Stimulated activated naive CD8-positive, alpha-beta T cell treated with anti-CD3 and anti-CD28 coated beads, Interleukin-15, Interleukin-2, amounts not matched to agents 100 U/mL and 50 U/mL, for 24 hours (primary cell): Measurements from ENCODE around the gene NEURL1.
"Not testable (repeated sequence)": the region's sequence is repeated elsewhere in the genome, so short reads cannot be mapped to it uniquely, and the experiment has no call there.

ENCODE experiments used
- ATAC-seq: fragments of 150-1000 bp; cut with Tn5 transposase; one replicate; pipeline ENCODE4 v1.10.0; 2021
- DNase-seq: peaks from one replicate; pipeline ENCODE4 v3.0.0; 2021

Gene NEURL1

DNA sequence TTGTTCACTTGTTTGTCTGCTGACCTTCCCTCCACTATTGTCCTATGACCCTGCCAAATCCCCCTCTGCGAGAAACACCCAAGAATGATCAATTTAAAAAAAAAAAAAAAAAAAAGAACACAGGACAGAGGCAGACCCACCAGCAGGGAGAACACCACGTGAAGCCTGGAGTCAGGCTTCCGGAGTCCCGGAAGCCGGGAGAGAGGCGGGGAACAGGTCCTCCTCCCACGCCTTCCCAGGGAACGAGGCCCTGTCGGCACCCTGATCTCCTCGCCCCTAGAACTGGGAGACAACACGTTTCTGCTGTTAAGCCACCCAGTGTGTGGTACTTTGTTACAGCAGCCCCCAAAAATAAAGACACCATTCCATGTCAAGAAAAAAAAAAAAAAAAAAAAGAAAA lies 114.6 kb downstream of the NEURL1 start:
- DNase-seq, ATAC-seq: not testable (repeated sequence)

DNA sequence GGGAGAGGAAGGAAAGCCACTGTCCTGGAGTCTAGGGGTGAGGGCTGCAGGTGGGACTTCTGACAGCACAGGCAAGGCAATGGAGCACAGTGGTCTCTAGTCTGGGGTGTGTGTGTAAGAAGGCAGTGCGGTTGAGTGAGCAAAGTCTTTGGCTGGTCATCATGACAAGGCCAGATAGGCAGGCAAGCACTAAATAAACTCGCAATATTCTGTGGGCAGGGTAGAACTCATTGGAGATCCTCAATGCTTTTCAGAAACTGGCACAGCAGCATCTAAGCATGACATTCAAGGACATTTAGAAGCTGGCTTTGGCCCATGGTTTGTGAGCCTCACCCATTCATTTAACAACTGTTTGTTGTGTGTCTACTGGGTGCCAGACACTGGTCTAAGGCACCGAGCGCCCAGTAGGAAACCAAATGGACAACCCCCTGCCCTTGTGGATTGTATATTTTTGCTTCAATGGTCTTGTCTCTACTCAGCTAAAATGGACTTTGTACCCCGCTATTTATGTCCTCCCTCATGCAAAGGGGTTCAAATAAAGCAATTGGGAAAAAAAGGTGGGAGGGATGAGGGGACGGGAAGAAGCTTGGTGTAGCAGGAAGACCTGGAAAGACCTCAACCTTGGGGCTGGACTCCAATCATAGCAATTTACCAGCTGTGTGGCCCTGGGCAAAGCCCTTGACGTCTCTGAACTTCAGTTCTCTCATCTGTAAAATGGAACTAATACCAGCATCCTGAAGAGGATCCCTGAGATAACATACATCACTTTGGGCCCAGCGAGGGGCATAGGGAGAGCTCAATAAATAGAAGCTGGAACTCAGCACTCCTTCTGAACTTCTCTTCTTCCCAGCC lies 116.0 kb downstream of the NEURL1 start:
- ATAC-seq = no peak
- no peak for DNase-seq

DNA sequence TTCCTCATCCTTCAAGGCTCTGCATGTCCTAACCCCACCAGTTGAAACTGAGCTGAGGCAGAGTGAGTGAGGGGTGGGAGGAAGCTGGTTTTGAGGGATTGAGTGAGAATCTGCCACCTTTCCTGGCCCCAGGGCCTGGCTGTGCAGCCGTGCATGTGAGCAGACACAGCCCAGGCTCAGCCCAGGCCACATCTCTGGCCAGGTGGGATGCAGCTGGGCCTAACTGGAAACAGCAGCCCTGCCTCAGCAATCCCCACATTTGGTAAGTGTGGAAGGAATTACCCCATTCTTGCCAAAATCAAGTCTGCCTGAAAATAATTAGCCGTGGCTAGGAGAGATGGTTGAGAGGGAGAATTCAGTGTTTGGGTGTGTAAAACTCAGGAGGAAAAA lies 116.6 kb downstream of the NEURL1 start:
- ATAC-seq (no peak), DNase-seq (no peak)

DNA sequence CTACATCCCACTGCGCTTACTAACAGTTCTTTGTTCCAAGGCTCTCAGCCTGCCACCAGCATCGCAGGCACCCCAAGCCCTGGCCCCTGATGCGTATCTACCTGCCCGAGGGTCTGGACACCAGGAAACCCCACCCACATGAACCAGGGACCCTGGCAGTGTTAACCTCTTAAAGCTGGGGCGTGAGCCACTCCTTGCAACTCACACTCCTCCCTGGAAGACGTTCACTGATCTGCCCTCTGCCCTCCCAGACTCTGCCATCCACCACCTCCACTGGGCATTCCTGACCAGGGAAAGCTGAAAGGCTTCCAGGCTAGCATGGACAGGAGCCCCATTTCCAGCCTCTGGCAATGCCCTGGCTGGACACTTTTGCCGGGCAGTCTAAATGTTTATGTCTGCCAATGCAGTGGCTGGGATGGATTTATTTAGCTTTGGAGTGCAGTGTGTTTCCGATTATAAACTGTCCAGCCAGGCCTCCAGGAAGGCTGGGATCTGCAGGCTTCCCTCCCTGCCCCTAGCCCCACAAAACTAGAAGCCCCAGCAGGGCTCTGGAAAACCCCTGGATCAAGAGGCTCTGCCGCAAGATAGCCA lies 117.5 kb downstream of the NEURL1 start:
- ATAC-seq = no peak
- DNase-seq = no peak

DNA sequence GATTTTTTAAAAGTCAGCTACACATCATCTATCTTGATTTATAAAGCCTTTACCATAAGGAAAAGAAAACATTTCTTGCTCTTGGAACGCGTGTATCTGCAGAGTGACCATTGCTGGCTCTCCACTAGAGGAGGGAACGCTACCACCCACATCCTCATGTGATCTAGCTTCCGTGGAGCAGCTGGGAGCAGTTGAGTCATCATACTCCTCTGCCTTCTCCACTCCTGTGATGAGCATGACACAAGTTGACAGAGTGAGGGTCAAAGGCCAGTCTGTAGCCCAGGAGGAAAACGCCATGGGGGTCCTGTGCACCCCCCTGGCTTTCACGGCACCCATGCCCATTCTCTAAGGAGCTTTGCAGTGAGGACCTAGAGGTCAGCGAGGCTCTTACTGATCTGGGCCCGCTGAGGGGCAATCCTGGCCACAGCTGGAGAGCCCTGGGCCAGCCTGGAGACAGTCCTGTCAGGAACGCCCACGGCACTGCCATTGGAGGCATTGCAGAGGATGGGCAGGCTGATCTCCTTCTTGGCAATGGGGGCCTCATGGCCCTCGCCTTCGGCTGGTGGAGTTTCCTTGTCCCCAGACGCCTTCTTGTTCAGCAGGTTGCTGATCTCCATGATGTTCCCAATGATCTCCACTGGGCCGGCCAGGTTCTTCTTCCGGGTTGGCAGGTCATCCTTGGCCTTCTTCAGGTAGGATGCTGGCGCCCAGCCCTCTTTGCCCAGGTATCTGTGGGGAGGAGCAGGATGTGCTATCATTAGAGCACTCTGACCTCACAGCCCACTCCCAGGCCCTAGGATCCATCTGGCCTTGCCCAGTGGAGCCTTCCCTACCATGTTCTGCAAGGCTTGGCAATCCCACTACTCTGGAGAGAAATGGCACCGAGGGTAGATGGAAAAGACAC lies 119.2 kb downstream of the NEURL1 start:
- DNase-seq (no peak), ATAC-seq (no peak)

DNA sequence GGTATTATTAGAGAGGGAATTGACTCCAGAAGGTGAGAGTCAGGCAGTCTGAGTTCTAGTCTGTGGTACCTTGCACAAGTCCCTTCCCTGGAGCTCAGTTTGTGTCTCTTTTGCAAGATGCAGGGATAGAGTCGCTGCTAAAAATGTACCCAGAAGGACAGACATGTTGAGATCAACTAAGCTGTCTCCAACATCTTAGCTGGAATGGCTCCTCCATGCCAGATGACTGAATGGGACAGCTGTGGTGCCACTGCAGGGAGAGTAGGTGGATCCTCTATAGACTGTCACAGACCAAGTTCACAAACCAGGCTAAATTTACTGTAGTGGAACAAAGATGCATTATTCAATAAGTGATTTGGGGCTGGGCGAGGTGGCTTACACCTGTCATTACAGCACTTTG lies 120.1 kb downstream of the NEURL1 start:
- DNase-seq (no peak), ATAC-seq (no peak)

DNA sequence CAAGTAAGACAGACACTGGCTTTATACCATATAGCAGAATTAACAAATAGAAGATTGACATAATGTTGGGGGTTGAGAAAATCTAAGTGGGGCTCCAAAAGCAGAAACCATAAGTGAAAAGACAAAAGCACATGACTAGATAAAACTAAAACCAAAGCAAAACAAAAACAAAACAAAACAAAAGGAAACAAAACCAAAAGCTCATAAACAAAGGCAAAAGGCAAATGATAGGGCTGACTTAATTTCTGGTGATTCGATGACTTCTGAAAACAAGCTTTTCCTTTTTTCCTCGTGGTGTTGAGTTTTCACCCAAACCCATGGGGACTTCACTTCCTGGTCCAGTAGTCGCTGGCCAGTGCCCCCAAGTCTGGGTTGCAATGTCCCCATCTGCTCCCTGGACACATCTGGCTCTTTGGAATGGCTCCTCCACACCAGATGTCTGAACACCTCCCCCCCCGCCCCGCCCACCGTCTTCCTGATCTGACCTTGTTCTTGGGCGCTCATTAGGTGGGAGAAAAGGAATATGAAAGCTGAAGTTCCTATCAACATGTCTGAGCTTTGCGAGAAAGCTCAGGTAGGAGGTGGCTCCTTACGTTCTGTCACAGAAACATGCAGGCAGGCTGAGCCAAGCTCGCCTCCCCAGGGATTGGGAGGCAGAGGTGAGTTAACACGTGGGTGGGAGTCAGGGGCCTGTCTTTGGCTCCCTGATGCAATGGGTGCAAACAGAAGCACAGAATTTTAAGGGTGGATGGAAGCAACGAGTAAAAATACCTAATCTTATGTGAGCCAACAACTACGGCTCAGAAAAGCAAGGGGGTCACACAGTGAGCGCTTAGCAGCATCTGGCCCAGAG lies 121.0 kb downstream of the NEURL1 start:
- no peak for DNase-seq
- no peak for ATAC-seq

DNA sequence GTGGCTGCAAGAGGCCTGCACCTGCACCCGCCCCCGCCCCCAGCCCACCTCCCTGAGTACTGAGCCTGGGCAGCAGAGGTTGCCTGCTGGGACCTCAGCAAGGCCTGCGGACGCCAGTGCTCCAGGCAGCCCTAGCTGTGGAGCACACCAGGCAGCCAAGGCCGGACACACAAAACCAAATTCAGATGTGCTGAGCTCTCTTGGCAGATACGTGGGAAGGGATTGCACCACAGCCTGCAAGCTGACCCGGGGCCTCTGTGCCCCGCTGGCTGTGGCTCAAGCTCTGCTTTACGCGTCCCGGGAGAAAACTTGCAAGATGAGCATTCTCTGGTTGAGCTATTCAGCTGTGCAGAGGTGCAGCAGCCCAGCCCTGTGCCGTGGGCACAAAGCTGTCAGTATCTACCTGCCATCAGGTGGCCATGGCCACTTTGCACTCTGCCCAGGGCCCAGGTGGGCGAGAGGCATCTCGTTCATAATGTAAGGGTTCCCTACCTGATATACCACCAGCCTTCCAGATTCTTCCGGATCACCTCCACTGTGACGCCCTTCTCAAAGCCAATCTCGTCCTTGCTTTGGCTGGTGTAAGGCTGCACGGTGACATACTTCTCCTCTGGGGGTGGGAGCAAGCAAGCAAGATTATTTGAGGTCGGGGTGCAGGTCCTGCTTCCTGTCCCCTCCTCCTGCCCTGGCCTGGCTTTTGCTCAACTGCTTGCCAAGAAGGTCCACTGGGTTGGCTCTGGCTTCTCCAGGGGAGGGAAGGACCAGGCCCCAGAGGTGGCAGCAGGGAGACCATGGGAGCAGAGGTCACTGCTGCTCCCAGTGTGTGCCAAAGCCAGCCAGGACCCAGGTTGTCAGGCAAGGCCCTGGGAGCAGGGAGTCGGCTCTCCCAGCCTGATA lies 123.4 kb downstream of the NEURL1 start:
- DNase-seq (no peak), ATAC-seq (no peak)

DNA sequence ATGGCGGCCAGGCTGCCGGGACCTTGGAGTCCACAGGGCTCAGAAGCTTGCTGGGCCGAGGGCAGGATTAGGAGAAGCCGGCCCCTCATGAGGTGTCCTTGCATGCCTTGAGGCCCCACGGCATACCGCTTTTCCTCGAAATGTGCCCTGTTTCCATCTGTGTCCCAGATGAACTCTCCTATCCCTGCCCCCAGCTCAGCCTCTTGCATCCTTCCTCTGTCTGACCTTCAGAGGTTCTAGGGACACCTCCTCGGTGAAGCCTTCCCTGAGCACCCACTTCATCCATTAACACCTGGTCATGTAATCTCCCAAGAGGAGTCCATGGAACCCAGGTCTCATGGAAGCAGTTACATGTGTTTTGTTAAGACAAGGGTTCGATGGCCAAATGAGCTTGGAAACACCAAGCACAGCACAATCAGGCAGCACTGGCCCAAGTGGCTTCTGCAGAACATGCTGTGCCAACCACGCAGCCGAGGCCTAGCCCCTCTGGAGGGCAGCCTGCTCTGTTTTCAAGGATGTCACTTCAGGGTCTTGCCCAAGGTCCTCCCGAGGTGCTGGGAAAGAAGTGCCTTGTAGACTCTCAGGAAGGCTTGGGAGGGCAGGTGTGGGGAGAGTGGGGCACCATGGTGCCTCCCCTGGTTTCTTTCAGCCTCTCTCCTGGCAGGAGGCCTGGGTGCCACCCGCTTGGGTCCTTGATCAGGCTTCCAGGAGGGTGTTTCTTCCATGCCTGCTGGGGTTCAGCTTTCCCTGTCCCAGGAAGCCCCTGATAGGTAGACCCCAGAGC lies 124.3 kb downstream of the NEURL1 start:
- DNase-seq (no peak), ATAC-seq (no peak)

DNA sequence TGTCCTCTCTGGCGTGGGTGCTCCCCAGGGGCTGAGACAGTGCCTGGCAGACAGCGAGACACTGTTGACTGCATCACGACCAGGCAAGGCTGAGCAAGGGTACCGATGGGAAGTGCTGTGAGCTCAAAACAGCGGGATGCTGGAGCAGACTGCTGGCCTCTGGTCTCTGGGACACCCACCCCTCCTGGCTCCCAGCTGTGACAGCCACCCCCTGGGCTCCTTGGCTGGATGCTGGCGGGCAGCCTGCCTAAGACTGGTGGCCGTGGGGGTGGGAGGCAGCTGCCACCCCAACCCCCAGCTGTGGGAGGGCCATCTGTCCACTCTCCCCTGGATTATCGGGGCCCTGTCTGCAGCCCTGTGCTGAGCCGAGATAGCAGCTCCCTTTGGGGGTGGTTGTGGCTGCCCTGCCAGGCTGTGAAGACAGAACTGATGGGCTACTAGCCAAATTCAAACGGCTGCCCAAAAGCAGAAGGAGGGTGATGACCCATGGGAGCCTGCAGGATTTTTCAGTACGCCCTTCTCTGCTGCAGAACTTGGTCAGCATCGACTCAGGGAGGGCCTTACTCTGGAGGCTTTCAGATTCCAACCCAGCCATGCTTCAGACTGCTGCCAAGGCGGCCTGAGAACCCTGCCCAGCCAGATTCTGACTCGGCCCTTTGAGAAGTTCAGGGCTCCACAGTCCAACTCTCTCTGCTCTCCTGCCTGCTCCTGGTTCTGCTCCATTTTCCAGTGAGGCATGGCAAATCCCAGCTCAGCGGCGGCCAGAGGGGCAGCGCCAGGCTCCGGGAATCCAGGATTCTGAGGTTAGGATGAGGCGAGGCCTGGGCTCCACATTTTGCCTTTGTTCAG lies 125.3 kb downstream of the NEURL1 start:
- ATAC-seq (no peak), DNase-seq (no peak)

DNA sequence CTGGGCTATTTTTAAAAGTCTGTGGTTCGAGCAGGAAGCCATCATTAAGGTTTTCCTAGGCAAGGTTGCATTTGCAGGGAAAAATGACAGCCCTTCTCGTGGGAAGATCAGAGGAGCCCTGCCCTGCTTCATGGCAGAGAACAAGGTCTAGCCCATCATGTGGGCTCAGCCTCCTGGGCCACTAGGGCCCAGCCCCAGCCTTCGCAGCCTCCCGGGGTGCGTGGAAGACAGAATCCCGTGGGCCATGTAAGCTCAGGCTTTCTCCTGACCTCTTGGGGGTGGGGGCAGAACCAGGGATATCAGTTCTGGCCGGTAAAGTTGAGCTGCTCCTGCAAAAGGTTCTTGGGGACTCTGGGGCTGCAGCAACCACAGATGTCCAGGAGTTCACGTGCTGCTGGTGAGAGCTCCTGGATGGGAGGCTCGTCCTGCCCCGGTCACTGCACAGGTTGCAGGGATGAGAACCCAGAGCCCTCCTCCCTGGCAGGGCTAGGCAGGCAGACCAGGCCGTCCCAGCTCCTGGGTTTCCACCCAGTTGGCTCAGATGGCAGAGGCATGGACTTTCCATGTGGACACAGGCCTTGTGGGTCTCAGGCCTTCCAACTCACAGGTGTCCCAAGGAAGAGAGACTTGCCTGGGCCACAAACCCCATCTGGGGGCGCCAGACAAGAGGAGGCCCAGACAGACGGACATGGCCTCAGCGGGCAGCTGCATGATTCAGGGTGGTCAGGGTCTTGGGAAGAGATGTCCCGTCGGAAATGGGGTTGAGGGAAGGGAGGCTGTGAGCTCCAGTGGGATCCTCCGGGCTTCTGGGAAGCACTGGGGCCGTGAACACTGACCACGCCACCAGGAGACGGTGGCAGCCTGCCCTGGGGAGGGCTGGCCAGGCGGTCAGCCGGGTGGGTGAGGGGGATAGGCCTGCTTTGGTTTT lies 126.2 kb downstream of the NEURL1 start:
- no peak for DNase-seq
- ATAC-seq = no peak

DNA sequence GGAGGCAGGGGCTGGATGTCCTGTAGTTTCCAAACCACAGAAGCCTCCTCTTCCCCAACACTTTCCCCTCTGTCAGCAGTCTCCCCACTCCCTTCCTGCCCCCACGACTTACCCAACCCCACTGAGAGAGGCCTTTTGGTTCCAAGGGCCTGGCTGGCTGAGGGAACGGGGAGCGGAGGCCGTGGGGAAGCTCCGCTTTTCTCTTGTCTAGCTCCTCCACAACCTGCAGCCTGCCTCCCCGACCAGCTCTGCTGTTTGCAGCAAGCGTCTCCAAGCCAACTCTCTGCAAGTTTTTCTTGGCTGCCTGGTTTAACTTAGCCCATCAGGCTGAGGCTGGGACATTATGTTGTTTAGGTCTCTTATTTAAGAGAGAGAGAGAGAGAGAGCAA lies 126.8 kb downstream of the NEURL1 start:
- ATAC-seq (no peak), DNase-seq (no peak)

DNA sequence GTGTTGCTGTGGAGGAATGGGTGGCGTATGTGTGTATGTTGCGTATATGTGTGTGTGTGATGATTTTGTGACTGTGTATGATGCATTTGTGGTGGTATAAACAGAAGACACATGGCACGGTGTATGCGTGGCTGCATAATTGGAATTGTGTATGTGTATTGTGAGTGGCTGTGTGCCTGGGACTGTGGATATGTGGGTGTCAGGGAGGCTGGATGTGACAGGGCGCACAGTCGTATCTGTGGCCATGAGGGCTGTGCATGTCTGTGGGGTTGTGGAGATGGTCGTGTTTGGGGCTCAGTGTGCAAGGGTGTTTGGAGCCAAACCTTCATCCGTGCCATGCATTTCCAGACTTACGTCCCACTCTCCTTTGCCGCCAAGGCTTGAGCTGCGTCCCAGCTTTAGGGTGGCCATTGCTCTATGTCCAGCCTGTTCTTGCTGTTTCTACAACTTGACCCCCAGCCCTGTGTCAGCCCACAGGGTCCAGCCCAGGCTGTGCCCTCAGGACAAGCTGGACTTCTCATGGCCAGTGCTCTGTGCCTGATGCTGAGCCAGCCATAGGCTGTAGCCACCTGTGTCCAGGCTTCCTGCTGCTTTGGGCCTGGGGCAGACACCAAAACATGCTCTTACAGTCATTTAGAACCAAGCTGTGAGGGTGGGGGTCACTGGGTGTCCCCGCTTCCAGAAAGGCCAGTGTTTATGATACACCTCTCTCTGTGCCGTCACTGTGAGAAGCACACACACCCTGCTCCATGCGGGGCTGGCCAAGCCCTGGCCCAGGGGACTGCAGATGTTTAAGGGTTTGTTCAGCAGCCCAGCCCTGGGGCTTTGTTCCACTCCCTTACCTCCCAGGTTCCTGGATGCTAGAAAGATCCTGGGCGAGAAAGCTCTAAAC lies 127.6 kb downstream of the NEURL1 start:
- no peak for DNase-seq
- no peak for ATAC-seq

DNA sequence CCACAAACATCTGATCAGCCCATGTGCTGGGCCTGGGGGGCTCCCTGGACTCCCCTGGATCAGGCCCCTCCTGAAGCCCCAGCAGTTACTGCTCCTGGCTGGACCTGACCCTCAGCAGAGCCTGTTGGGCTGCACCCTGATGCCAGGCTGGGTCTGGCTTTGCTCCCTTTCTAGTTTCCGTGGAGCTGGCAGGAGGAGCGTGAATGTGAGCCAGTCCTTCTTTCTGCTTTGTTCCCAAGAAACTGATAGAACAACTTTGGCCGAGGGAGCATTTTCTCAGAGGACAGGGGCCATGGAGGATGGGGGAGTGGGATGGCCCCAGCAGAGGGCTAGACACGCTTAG lies 128.2 kb downstream of the NEURL1 start:
- no peak for DNase-seq
- no peak for ATAC-seq

DNA sequence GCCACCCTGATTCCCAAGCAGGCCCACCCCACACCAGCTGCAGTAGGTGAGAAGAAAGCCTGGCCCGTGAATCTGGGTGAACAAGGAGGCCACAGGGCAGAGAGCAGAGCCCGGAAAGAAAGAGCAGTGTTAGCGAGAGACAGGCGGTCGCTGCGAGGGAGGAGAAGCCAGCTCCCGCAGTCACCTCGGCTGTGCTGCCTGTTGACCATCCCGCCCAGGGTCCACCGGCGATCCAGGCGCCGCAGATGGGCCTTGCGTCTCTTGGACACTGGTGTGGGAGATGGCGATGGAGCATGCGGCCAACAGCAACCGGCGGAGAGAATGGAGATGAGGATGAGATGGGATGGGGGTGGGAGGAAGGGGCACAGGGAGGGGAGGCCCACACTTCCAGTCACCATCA lies 128.8 kb downstream of the NEURL1 start:
- no peak for ATAC-seq

DNA sequence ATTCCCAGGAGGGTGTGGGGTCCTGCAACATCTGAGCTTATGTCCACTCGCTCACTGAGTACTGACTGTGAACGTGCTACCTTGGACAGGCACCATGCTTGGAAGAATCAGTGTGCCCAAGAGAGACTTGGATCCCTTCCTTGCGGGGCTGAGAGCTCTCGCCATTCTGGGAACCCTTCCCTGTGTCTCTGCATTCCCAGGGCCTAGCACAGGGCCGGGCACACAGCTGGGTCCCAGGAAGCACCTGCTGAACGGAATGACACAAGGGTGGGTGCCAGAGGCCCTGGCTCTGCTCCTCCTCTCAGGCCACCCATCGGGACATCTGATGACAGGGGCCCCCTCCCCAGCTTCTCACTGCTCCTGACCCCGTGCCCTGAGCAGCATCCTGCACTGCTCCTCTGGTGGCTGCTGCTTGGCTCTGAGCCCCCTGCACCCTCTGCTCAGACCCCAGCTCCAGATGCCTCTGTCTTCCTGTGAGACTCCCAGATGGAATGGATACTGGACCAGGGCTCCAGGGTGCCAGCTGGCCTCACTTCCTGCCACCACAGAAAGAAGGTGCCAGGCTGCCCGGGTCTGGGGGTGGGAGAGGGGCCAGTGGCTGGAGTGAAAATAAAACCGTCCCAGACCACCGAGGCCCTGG lies 129.6 kb downstream of the NEURL1 start:
- no peak for ATAC-seq
- DNase-seq = no peak

More for the DNA sequence above, 128.8 kb downstream of the NEURL1 start:
- no peak for DNase-seq

DNA sequence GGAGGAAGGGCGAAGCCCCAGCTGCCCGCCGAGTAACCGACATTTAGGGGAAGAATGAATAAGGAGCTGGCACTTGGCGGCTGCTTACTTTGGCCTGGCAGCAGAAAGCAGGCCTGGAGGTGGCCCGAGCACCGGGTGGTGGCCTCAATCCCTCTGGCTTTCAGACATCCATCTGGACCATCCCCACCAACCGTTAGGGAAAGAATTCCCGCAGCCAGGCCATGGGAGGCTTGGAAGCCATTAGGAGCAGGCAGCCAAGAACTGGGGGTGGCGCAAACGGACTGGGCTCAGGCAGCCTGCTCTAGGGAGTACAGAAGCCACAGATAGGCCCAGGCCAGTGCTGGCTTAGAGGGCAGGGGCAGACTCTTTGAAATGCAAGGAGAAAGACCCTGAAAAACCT lies 132.7 kb downstream of the NEURL1 start:
- DNase-seq = no peak
- ATAC-seq = no peak
